Measurements from ENCODE around the gene ASB13.

The ASB13 gene

DNA sequence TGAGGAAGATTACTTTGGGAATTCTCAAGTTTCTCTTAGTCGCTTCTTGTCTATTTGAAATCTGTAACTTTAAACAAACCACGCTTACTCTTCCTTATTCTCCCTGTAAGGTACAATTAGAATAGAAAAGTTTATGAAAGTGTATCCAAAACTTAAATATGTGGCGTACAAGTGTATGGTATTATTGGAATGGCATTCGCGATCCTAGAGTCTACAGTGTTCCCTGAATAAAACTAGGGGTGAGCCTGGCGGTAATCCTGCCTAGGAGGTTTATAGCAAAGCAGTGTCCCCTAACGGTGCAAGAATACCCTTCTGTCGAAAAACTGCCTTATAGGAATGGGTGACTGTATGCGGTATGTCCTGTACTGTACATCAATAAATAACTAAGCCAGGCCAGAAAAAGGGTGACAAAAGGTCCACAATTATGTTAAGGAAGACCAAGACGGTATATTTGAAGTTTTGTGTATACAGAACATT lies 19.4 kb upstream of the ASB13 start:
- FAIRE-seq (peak; percentile 27), DNase-seq (ENCODE audit: insufficient read length) (no peak)
- TF ChIP-seq POLR2AphosphoS5 (IDR thresholded peaks at IDR 0.05; ENCODE audit: low read depth, low read length) (no peak), TAF1 (IDR thresholded peaks at IDR 0.05; ENCODE audit: borderline replicate concordance, low read depth, low read length) (no peak), POLR2A (IDR thresholded peaks at IDR 0.05; ENCODE audit: low read depth, low read length) (no peak)

DNA sequence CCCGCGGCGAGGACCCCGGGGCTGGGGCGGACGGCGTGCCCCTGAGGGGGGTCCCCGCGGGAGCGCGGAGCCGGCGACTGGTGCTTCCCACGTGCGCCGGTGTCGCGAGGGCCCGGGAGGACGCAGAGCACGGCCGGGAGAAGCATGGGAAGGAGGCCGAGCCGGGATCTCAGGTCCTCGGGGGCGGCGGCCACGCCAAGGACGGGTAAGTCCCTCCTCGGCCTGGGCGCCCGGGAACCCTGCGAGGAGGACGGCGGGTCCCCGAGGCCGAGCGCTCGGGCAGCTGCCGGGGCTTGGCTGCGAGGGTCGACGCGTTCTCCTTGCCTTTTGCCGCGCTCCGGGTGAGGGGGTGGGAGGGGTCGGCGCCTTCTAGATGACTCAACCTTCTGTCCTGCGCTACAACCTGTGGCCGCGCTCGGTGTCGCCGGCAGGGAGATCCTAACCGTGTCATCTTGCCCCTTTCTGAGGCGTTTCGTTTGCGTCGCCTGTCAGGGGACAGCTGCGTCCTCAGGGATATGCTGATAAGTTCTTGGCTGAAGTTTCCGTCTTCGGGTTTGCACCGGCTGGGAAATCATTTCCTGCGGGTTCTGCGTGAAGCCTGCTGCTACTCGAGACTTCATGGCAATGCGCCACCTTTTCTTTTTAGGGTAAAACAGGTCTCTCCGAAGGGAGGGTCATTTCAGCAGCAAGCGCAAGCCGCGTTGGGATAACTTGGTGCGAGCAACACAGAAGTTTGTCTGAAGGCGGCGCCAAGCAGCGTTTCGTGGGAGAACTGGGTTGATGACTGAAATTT lies 18.8 kb upstream of the ASB13 start:
- DNase-seq (ENCODE audit: insufficient read length) (peak; percentile 38), FAIRE-seq (peak; percentile 87)
- TF ChIP-seq POLR2A (IDR thresholded peaks at IDR 0.05; ENCODE audit: low read depth, low read length): no peak
- no peak for TF ChIP-seq TAF1 (IDR thresholded peaks at IDR 0.05; ENCODE audit: borderline replicate concordance, low read depth, low read length)
- no peak for TF ChIP-seq POLR2AphosphoS5 (IDR thresholded peaks at IDR 0.05; ENCODE audit: low read depth, low read length)

DNA sequence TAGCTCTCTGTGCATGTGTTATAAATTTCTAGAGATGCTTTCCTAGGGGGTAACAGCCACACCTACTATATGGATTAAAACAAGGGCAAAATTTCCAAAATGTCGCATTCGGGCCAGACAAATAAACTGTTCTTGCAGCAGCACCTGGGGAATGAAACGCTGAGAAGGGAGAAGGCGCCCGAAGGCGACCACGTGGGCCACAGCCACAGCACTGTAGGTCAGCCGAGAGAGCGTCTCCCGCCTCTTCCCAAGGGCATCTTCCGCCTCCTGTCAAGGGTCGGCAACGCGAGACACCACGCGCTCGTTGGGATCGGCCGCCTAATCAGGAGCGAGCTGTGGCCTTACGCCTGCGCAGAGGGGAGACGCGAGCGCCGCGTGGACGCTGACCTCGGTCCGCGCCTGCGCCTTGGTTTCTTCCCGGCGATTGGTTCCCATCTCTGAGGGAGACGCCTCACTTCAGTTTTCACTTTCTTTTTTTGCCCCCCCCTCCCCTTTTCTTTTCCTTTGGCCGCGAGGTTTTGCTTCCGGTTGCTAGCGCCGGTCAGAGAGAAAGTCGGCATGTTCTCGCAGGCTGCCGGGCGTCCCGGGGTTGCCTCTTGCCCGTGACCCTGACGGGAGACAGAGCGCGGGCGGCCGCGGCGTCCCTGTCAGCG lies 18.0 kb upstream of the ASB13 start, which contains the start of gene TASOR2:
Gene TASOR2, plus strand, starts transcription at position 521 of the 653 bp plus-strand sequence. CDS start 35,805 bp downstream, outside the sequence.
- TF ChIP-seq TAF1 (IDR thresholded peaks at IDR 0.05; ENCODE audit: borderline replicate concordance, low read depth, low read length): peak; percentile 66; the same call in 1 of the 2 replicates
- TF ChIP-seq POLR2AphosphoS5 (IDR thresholded peaks at IDR 0.05; ENCODE audit: low read depth, low read length): peak; percentile 74
- peak; percentile 85 for TF ChIP-seq POLR2A (IDR thresholded peaks at IDR 0.05; ENCODE audit: low read depth, low read length)
- DNase-seq (ENCODE audit: insufficient read length) (peak; percentile 85), FAIRE-seq (peak; percentile 95)

DNA sequence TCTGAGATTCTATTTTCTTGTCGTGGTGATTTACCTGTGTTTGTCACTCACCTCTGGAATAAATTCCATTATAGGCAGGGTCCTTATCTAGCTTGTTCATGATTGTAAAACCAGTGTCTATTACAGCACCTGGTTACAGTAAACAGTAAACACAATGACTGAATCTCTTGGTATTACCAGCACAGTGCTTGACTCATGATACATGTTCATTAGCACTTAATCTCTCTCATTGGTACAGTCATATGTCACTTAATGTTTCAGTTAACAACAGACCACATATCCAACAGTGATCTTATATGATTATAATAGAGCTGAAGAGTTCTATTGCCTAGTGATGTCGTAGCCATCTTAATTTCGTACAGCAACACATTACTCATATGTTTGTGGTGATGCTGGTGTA lies 16.7 kb upstream of the ASB13 start:
- TF ChIP-seq POLR2A (IDR thresholded peaks at IDR 0.05; ENCODE audit: low read depth, low read length) (no peak), TAF1 (IDR thresholded peaks at IDR 0.05; ENCODE audit: borderline replicate concordance, low read depth, low read length) (no peak), POLR2AphosphoS5 (IDR thresholded peaks at IDR 0.05; ENCODE audit: low read depth, low read length) (no peak)
- FAIRE-seq (no peak), DNase-seq (ENCODE audit: insufficient read length) (no peak)

DNA sequence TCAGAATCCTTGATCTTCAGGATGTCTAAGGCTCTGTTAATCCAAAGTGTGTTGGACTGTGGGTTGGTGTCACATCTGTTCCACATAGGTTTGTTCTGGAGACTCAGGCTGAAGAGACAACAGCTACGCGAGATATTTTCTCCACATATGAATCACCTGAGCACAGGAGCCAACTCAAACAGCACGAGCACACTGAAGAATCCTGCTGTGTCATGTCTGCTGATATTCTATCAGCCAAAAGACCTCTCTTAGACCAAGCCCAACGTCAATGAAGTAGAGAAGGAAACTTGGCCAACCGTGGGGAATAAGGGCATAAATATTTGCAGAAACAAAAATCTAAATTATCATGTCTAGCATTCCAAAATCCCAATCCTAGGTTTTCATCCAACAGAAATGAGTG lies 15.5 kb upstream of the ASB13 start:
- FAIRE-seq (no peak), DNase-seq (ENCODE audit: insufficient read length) (no peak)
- TF ChIP-seq POLR2A (IDR thresholded peaks at IDR 0.05; ENCODE audit: low read depth, low read length): no peak
- no peak for TF ChIP-seq POLR2AphosphoS5 (IDR thresholded peaks at IDR 0.05; ENCODE audit: low read depth, low read length)
- no peak for TF ChIP-seq TAF1 (IDR thresholded peaks at IDR 0.05; ENCODE audit: borderline replicate concordance, low read depth, low read length)

DNA sequence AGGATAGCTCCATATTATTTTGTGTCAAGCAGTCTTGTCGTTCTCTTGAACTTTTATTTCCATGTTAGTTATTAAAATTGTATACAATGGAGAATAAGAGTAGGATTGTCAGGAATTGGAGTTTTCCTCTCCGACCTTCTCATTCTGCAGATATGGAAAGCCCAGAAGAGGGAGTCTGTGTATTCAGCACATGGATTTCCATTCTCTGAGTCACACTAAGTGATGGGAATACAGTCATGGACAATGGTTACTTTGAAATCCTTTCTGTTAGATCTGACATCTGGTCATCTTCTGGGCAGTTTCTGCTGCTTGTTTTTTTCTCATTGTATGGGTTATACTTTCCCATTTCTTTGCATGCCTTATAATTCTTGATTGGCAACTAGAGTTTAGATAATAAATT lies 13.2 kb upstream of the ASB13 start:
- DNase-seq (ENCODE audit: insufficient read length): no peak
- no peak for FAIRE-seq
- TF ChIP-seq POLR2A (IDR thresholded peaks at IDR 0.05; ENCODE audit: low read depth, low read length) (no peak), TAF1 (IDR thresholded peaks at IDR 0.05; ENCODE audit: borderline replicate concordance, low read depth, low read length) (no peak), POLR2AphosphoS5 (IDR thresholded peaks at IDR 0.05; ENCODE audit: low read depth, low read length) (no peak)

DNA sequence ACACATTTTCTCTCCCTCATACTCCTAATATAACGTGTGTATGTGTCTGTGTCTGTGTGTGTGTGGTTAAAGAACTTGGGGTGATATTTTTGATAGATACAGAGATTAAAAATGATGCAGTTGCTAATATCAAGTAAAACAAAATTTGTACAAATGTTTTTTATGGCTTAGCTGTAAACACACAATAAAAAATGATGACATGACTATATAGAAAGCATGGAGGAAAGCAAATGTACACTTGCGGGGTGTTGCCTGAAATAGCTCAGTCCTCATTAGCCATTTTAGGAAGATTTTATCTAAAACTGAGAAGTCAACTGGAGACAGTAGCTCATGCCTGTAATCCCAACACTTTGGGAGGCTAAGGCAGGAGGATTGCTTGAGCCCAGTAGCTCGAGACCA lies 12.6 kb upstream of the ASB13 start:
- no peak for FAIRE-seq
- DNase-seq (ENCODE audit: insufficient read length): no peak
- TF ChIP-seq TAF1 (IDR thresholded peaks at IDR 0.05; ENCODE audit: borderline replicate concordance, low read depth, low read length) (no peak), POLR2A (IDR thresholded peaks at IDR 0.05; ENCODE audit: low read depth, low read length) (no peak), POLR2AphosphoS5 (IDR thresholded peaks at IDR 0.05; ENCODE audit: low read depth, low read length) (no peak)

DNA sequence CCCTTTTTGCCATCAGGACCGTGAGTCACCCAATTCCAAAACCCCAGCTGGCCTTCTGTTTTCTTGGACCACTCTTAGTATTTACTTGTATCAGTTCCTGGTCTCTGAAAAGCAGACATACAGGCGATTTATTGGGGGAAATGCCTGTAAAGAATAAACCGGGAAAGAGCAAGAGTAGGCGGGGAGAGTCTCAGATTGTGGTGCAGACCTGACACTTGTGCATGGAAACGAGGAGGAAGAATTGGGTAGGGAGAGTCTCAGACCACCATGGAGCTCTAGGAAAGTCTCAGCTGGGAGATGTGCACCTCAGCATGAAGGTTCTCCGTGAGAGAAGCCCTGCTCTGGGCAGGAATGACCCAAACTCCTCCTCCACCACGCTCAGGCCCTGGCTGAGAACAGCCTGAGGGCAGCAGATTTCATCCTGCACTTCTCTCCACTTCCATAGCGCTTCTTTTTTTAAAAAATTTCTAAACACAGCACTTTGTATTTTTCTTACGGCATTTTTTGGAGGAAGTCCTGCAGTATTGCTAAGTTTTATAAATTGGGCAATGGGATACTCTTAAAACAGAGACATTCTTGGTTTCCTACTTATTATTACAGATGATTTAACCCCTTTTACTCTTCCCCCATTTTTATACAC lies 12.1 kb upstream of the ASB13 start:
- DNase-seq (ENCODE audit: insufficient read length): no peak
- no peak for FAIRE-seq
- no peak for TF ChIP-seq TAF1 (IDR thresholded peaks at IDR 0.05; ENCODE audit: borderline replicate concordance, low read depth, low read length)
- no peak for TF ChIP-seq POLR2A (IDR thresholded peaks at IDR 0.05; ENCODE audit: low read depth, low read length)
- no peak for TF ChIP-seq POLR2AphosphoS5 (IDR thresholded peaks at IDR 0.05; ENCODE audit: low read depth, low read length)

DNA sequence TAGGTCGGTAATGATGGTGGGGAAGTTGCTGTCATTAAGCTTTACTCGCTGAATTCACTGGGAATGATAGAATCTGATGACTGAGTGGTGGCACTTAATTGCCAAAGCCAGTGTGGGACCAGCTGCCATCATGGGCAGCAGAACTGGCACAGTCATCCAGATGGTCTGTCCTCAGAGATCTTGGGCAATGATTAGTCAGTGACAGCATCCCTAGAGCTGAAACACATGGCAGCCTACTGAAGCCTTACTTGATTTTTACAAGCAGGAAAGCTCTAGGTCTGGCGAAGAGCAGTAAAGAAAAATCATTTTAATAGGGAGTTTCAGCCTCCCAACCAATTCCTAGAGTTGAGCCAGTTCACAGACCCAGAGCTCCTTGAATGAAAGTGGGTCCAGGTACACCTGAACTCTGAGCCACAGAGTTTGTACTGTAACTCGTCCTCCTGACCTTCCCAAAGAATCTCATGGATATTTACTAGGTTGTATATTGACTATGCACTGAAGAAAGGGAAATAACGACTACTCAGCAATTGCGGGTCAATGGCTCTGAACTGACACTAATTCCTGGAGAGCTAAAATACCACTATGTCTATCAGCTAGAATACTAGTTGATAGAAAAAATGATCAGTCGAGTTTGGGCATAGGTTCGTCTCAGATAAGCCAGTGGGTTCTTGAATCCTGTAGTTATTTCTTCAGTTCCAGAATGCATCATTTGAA lies 4.4 kb upstream of the ASB13 start:
- DNase-seq (ENCODE audit: insufficient read length) (no peak), FAIRE-seq (no peak)
- TF ChIP-seq POLR2A (IDR thresholded peaks at IDR 0.05; ENCODE audit: low read depth, low read length) (no peak), POLR2AphosphoS5 (IDR thresholded peaks at IDR 0.05; ENCODE audit: low read depth, low read length) (no peak), TAF1 (IDR thresholded peaks at IDR 0.05; ENCODE audit: borderline replicate concordance, low read depth, low read length) (no peak)

DNA sequence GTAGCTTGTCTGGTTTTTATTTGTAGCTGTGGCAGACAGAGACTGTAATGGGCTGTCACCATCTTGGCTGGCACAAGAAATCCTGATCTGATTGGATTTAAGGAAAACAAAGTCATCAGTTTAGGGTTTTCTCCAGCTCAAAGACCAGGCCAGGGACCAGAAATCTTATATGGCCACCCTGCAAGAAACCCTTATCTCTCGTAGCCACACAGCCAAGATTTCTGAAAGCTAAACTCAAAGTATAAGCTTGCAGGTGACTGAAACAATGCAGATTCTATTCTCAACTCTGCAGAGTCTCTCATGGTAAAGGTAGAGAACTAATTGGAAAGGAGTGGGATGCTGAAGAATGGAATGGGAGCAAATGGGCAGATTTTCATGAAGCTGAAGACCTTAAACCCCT lies 3.2 kb upstream of the ASB13 start:
- FAIRE-seq (no peak), DNase-seq (ENCODE audit: insufficient read length) (no peak)
- TF ChIP-seq TAF1 (IDR thresholded peaks at IDR 0.05; ENCODE audit: borderline replicate concordance, low read depth, low read length) (no peak), POLR2AphosphoS5 (IDR thresholded peaks at IDR 0.05; ENCODE audit: low read depth, low read length) (no peak), POLR2A (IDR thresholded peaks at IDR 0.05; ENCODE audit: low read depth, low read length) (no peak)

DNA sequence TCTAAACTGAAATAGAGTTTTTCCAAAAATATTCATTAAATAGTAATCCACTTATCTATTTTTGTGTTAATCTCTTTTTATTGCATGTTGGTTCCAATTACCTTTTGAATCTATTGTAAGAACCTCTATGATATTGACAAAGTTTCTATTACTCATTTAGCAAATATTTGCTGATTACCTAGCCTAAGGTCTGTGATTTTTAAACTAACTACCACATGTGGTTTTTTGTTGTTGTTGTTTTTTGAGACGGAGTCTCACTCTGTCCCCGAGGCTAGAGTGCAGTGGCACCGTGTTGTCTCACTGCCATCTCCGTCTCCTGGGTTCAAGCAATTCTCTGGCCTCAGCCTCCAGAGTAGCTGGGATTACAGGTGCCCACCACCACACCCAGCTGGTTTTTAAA lies 2.0 kb upstream of the ASB13 start:
- no peak for DNase-seq (ENCODE audit: insufficient read length)
- TF ChIP-seq POLR2AphosphoS5 (IDR thresholded peaks at IDR 0.05; ENCODE audit: low read depth, low read length) (no peak), TAF1 (IDR thresholded peaks at IDR 0.05; ENCODE audit: borderline replicate concordance, low read depth, low read length) (no peak), POLR2A (IDR thresholded peaks at IDR 0.05; ENCODE audit: low read depth, low read length) (no peak)
- FAIRE-seq: no peak

Data from GM12892 (cell line).